Measurements from ENCODE around the gene ATF4. TPM values are rescaled to one million over a fixed set of nuclear protein-coding genes. Genes with fewer than 3 reads are reported as not detected.

Gene ATF4
- total RNA-seq, 1 experiment from 2014 or later = 488 TPM

- no peak for TF ChIP-seq EZH2 (IDR thresholded peaks at IDR 0.05; ENCODE audit: low read depth)
- TF ChIP-seq CTCF (conservative IDR thresholded peaks at IDR 0.05) = no peak
- no peak for DNase-seq
- Histone ChIP-seq H3K79me2 (ENCODE audit: low read depth) (no peaks in the 10 kb centered on the region), H3K36me3 (ENCODE audit: low read depth) (no peaks in the 10 kb centered on the region), H3K4me3 (no peak overlapping the region), H3K4me1 (replicated peaks; ENCODE audit: insufficient read depth) (no peaks in the 10 kb centered on the region; the same call in 1 of the 2 replicates), H4K20me1 (ENCODE audit: insufficient read depth) (no peaks in the 10 kb centered on the region), H3K9me3 (ENCODE audit: insufficient read depth, low read depth) (no peaks in the 10 kb centered on the region), H3K27me3 (ENCODE audit: insufficient read depth, low read depth) (no peaks in the 10 kb centered on the region), H2AFZ (no peak overlapping the region), H3K27ac (no peak overlapping the region), H3F3A (ENCODE audit: insufficient read depth, low read depth) (peaks cover 21% of the 10 kb centered on the region), H3K4me2 (no peak overlapping the region), H3K9me2 (ENCODE audit: insufficient read depth) (no peaks in the 10 kb centered on the region)
- intact Hi-C loops (cut with micrococcal nuclease; ENCODE audit: unreplicated experiment) = no loop called here
- ChIA-PET POLR2A (ENCODE audit: unreplicated experiment) (no interaction called here), CTCF (interaction anchor here (0.6 kb wide), 1 partner anchor 55 kb away, joined by 3 read pairs; no protein-coding TSS in a partner anchor)
- no TSS peak for BruUV-seq (replicated peaks)
These were observed 47.0 kb downstream of the ATF4 start for GRCh38 chr22:39567135-39567946.

GRCh38 chr22:39568278-39568981 lies 48.1 kb downstream of the ATF4 start:
- CTCF ChIA-PET = no interaction called here
- Histone ChIP-seq H2AFZ (no peak overlapping the region), H3K27me3 (ENCODE audit: insufficient read depth, low read depth) (no peaks in the 10 kb centered on the region), H3K9me3 (ENCODE audit: insufficient read depth, low read depth) (no peaks in the 10 kb centered on the region), H3K79me2 (ENCODE audit: low read depth) (no peaks in the 10 kb centered on the region), H3K9me2 (ENCODE audit: insufficient read depth) (no peaks in the 10 kb centered on the region), H3K4me1 (replicated peaks; ENCODE audit: insufficient read depth) (no peaks in the 10 kb centered on the region; the same call in 1 of the 2 replicates), H3K4me2 (no peak overlapping the region), H3K36me3 (ENCODE audit: low read depth) (no peaks in the 10 kb centered on the region), H4K20me1 (ENCODE audit: insufficient read depth) (no peaks in the 10 kb centered on the region), H3K4me3 (no peak overlapping the region), H3F3A (ENCODE audit: insufficient read depth, low read depth) (peaks cover 16% of the 10 kb centered on the region), H3K27ac (no peak overlapping the region)
- intact Hi-C loops (cut with micrococcal nuclease; ENCODE audit: unreplicated experiment) = no loop called here
- POLR2A ChIA-PET (ENCODE audit: unreplicated experiment) = no interaction called here
- TF ChIP-seq CTCF (conservative IDR thresholded peaks at IDR 0.05) = no peak
- no peak for TF ChIP-seq EZH2 (IDR thresholded peaks at IDR 0.05; ENCODE audit: low read depth)
- DNase-seq = no peak
- BruUV-seq (replicated peaks) = no TSS peak

GRCh38 chr22:39569066-39569465 lies 48.7 kb downstream of the ATF4 start:
- CTCF ChIA-PET = no interaction called here
- no TSS peak for BruUV-seq (replicated peaks)

More at GRCh38 chr22:39569066-39569465, 48.7 kb downstream of the ATF4 start:
- no peaks in the 10 kb centered on the region for H3K27me3 ChIP-seq (ENCODE audit: insufficient read depth, low read depth)
- H3K4me1 ChIP-seq (replicated peaks; ENCODE audit: insufficient read depth) = peaks cover under 1% of the 10 kb centered on the region
- no peaks in the 10 kb centered on the region for H3K79me2 ChIP-seq (ENCODE audit: low read depth)
- H3F3A ChIP-seq (ENCODE audit: insufficient read depth, low read depth) = peaks cover 10% of the 10 kb centered on the region
- POLR2A ChIA-PET (ENCODE audit: unreplicated experiment) = no interaction called here
- no peaks in the 10 kb centered on the region for H3K36me3 ChIP-seq (ENCODE audit: low read depth)
- intact Hi-C loops (cut with micrococcal nuclease; ENCODE audit: unreplicated experiment) = no loop called here
- H3K9me3 ChIP-seq (ENCODE audit: insufficient read depth, low read depth) = no peaks in the 10 kb centered on the region
- no peaks in the 10 kb centered on the region for H4K20me1 ChIP-seq (ENCODE audit: insufficient read depth)
- H3K4me3 ChIP-seq = no peak overlapping the region
- TF ChIP-seq CTCF (conservative IDR thresholded peaks at IDR 0.05) (no peak), EZH2 (IDR thresholded peaks at IDR 0.05; ENCODE audit: low read depth) (no peak)
- no peak overlapping the region for H2AFZ ChIP-seq
- no peak for DNase-seq
- H3K9me2 ChIP-seq (ENCODE audit: insufficient read depth) = no peaks in the 10 kb centered on the region
- no peak overlapping the region for H3K4me2 ChIP-seq
- H3K27ac ChIP-seq = no peak overlapping the region

All from PC-9 (cell line).